H1 (cell line): Measurements from ENCODE around the gene TUBGCP3. TPM values are rescaled to one million over a fixed set of nuclear protein-coding genes. Genes with fewer than 3 reads are reported as not detected.

Experiments
- CTCF ChIA-PET: fragments of 300-600 bp; sonication (Branson Sonifier 250); formaldehyde crosslinking; loops from one replicate; lab custom pipeline; 2021; ENCODE audit not compliant: partially characterized antibody; lab: Charles Lee
- POLR2A ChIA-PET: fragments of 300-600 bp; sonication (Branson Sonifier 250); formaldehyde crosslinking; loops from one replicate; lab custom pipeline; 2021; ENCODE audit warnings: inconsistent platforms; ENCODE audit not compliant: partially characterized antibody; lab: Charles Lee
- DNase-seq, 2 experiments: peaks; one replicate each; pipeline versions ENCODE4 v3.0.0 to v3.0.0-alpha.2; 2010 to 2022; ENCODE audit warnings: low spot score in 2 of 2, low read depth in 1 of 2, mixed read lengths in 1 of 2
- FAIRE-seq: peaks from 2 replicates; lab custom pipeline; 2011; peaks lifted over from hg19 to GRCh38; lab: Jason Lieb, UNC
- H2AFZ ChIP-seq: 2 replicates; pipeline ENCODE4 v1.8.1; 2012; ENCODE audit warnings: low read length, inconsistent platforms
- H2AK5ac ChIP-seq: 2 replicates; pipeline ENCODE4 v1.6.1; 2013; ENCODE audit warnings: low read depth, low read length
- H2BK120ac ChIP-seq: replicated peaks from 2 replicates; pipeline ENCODE3; 2013; ENCODE audit warnings: low read depth, low read length, inconsistent platforms
- H2BK12ac ChIP-seq: 2 replicates; pipeline ENCODE4 v1.6.1; 2013; ENCODE audit warnings: low read depth, low read length
- H2BK15ac ChIP-seq: 2 replicates; pipeline ENCODE4 v1.6.1; 2013; ENCODE audit warnings: low read length
- H2BK20ac ChIP-seq: 2 replicates; pipeline ENCODE4 v1.6.1; 2013; ENCODE audit warnings: low read length
- H2BK5ac ChIP-seq: 2 replicates; pipeline ENCODE4 v1.6.1; 2013; ENCODE audit warnings: low read depth, low read length
- H3K14ac ChIP-seq: 2 replicates; pipeline ENCODE4 v1.6.1; 2013; ENCODE audit warnings: inconsistent platforms; ENCODE audit not compliant: insufficient read length
- H3K18ac ChIP-seq: 2 replicates; pipeline ENCODE4 v1.6.1; 2013; ENCODE audit warnings: low read length; ENCODE audit errors: extremely low read depth
- H3K23ac ChIP-seq: 2 replicates; pipeline ENCODE4 v1.6.1; 2013; ENCODE audit warnings: inconsistent platforms; ENCODE audit not compliant: insufficient read length
- H3K23me2 ChIP-seq: 2 replicates; pipeline ENCODE4 v1.6.1; 2013; ENCODE audit warnings: low read depth, low read length
- H3K27ac ChIP-seq: 2 replicates; pipeline ENCODE4 v1.6.1; 2011; ENCODE audit warnings: low read depth, low read length, inconsistent platforms
- H3K27me3 ChIP-seq, 4 experiments: replicated peaks in 1 of 4; 1 replicate in 1 of 4; 2 replicates in 3 of 4; pipeline versions ENCODE4 v1.6.1 to v1.8.1; 2011 to 2013; ENCODE audit warnings: low read length in 3 of 4, mild to moderate bottlenecking in 3 of 4, inconsistent platforms in 2 of 4, mixed read lengths in 2 of 4, moderate library complexity in 1 of 4; ENCODE audit not compliant: control insufficient read depth in 3 of 4, insufficient read depth in 3 of 4; ENCODE audit errors: extremely low read depth in 1 of 4
- H3K36me3 ChIP-seq, 4 experiments: 2 replicates each; pipeline versions ENCODE4 v1.6.1 to v1.8.1; 2011 to 2013; ENCODE audit warnings: mild to moderate bottlenecking in 4 of 4, low read length in 3 of 4, moderate library complexity in 2 of 4, control low read depth in 1 of 4, inconsistent platforms in 1 of 4; ENCODE audit not compliant: insufficient read depth in 4 of 4, control insufficient read depth in 2 of 4
- H3K4ac ChIP-seq: replicated peaks from 2 replicates; pipeline ENCODE3; 2013; ENCODE audit warnings: low read length, low read depth, mixed read lengths, inconsistent platforms; ENCODE audit not compliant: insufficient read length
- H3K4me1 ChIP-seq, 4 experiments: replicated peaks in 1 of 4; 1 replicate in 1 of 4; 2 replicates in 3 of 4; pipeline versions ENCODE4 v1.6.1 to v1.8.1; 2011 to 2013; ENCODE audit warnings: low read length in 3 of 4, inconsistent platforms in 2 of 4, mixed read lengths in 1 of 4; ENCODE audit not compliant: insufficient read depth in 4 of 4, control insufficient read depth in 3 of 4
- H3K4me2 ChIP-seq, 2 experiments: 2 replicates each; pipeline versions ENCODE4 v1.6.1 to v1.8.1; 2011 to 2013; ENCODE audit warnings: low read depth in 2 of 2, low read length in 2 of 2, control low read depth in 1 of 2, inconsistent platforms in 1 of 2, mild to moderate bottlenecking in 1 of 2; ENCODE audit not compliant: insufficient read depth in 1 of 2
- H3K4me3 ChIP-seq, 4 experiments: fragments of 200-600, 300-600 bp in 1 of 4; sonication (generic), shearing (Covaris generic), sonication (Bioruptor Twin) in 1 of 4; 2 replicates each; pipeline versions ENCODE4 v1.5.1 to v1.8.1; 2011 to 2016; ENCODE audit warnings: low read length in 4 of 4, low read depth in 3 of 4, control low read depth in 2 of 4, inconsistent platforms in 2 of 4, mild to moderate bottlenecking in 2 of 4, mixed read lengths in 1 of 4, moderate library complexity in 1 of 4; ENCODE audit not compliant: insufficient read depth in 2 of 4; ENCODE audit errors: extremely low read depth in 1 of 4
- H3K56ac ChIP-seq: replicated peaks from 2 replicates; pipeline ENCODE3; 2013; ENCODE audit warnings: low read depth, mild to moderate bottlenecking, mixed read lengths, low read length, inconsistent platforms; ENCODE audit not compliant: insufficient read length
- H3K79me1 ChIP-seq: 2 replicates; pipeline ENCODE4 v1.6.1; 2013; ENCODE audit warnings: low read depth, low read length, control low read depth
- H3K79me2 ChIP-seq, 2 experiments: 2 replicates each; pipeline versions ENCODE4 v1.6.1 to v1.8.1; 2012 to 2013; ENCODE audit warnings: low read length in 2 of 2, mild to moderate bottlenecking in 2 of 2, inconsistent platforms in 1 of 2; ENCODE audit not compliant: insufficient read depth in 2 of 2, control insufficient read depth in 1 of 2
- H3K9ac ChIP-seq, 4 experiments: replicated peaks in 1 of 4; 1 replicate in 1 of 4; 2 replicates in 3 of 4; pipeline versions ENCODE4 v1.6.1 to v1.8.1; 2011 to 2013; ENCODE audit warnings: low read depth in 3 of 4, low read length in 3 of 4, control low read depth in 2 of 4, mild to moderate bottlenecking in 2 of 4, moderate library complexity in 2 of 4, inconsistent platforms in 1 of 4; ENCODE audit errors: extremely low read depth in 1 of 4
- H3K9me3 ChIP-seq, 2 experiments: 2 replicates each; pipeline versions ENCODE4 v1.6.1 to v1.8.1; 2012 to 2013; ENCODE audit warnings: mild to moderate bottlenecking in 2 of 2, moderate library complexity in 2 of 2, control low read depth in 1 of 2, inconsistent platforms in 1 of 2, low read depth in 1 of 2, low read length in 1 of 2, mixed read lengths in 1 of 2; ENCODE audit not compliant: insufficient read depth in 2 of 2
- H4K20me1 ChIP-seq, 2 experiments: replicated peaks in 1 of 2; 2 replicates each; pipeline versions ENCODE3 to v1.8.1; 2011 to 2013; ENCODE audit warnings: inconsistent platforms in 2 of 2, low read length in 2 of 2, mild to moderate bottlenecking in 1 of 2; ENCODE audit not compliant: insufficient read depth in 2 of 2, control insufficient read depth in 1 of 2
- H4K5ac ChIP-seq: 2 replicates; pipeline ENCODE4 v1.6.1; 2013; ENCODE audit warnings: low read length, low read depth, mixed read lengths, inconsistent platforms; ENCODE audit not compliant: insufficient read length
- H4K8ac ChIP-seq: 2 replicates; pipeline ENCODE4 v1.8.0; 2013; ENCODE audit warnings: mild to moderate bottlenecking, moderate library complexity, low read length, inconsistent platforms; ENCODE audit not compliant: insufficient read depth; ENCODE audit errors: extremely low read depth
- H4K91ac ChIP-seq: replicated peaks from 2 replicates; pipeline ENCODE3; 2013; ENCODE audit warnings: low read length, mixed read lengths, inconsistent platforms; ENCODE audit not compliant: insufficient read length
- ATF2 ChIP-seq: IDR thresholded peaks from 2 replicates; pipeline ENCODE4 v1.6.1; 2012; ENCODE audit warnings: low read length, inconsistent platforms
- CHD2 ChIP-seq: IDR thresholded peaks from 2 replicates; pipeline ENCODE4 v1.6.1; 2012; ENCODE audit warnings: low read length, improper control_type of control experiment
- CTBP2 ChIP-seq: IDR thresholded peaks from 2 replicates; pipeline ENCODE4 v1.7.0; 2011; ENCODE audit warnings: borderline replicate concordance, mild to moderate bottlenecking, moderate library complexity, mixed read lengths, low read length; ENCODE audit not compliant: insufficient read depth, insufficient read length
- EP300 ChIP-seq, 2 experiments: IDR thresholded peaks; 1 replicate in 1 of 2; 2 replicates in 1 of 2; pipeline ENCODE4 v1.6.1; 2011 to 2012; ENCODE audit warnings: low read depth in 2 of 2, low read length in 2 of 2, mild to moderate bottlenecking in 2 of 2, borderline replicate concordance in 1 of 2, inconsistent platforms in 1 of 2, moderate library complexity in 1 of 2
- HDAC2 ChIP-seq, 2 experiments: fragments of 300-600 bp in 1 of 2; sonication (generic) in 1 of 2; IDR thresholded peaks; 2 replicates each; pipeline ENCODE4 v1.6.1; 2011 to 2012; ENCODE audit warnings: low read depth in 2 of 2, low read length in 2 of 2, mild to moderate bottlenecking in 2 of 2, moderate library complexity in 2 of 2, borderline replicate concordance in 1 of 2, inconsistent platforms in 1 of 2
- NRF1 ChIP-seq: IDR thresholded peaks from 2 replicates; pipeline ENCODE4 v1.6.1; 2011; ENCODE audit warnings: mild to moderate bottlenecking, low read depth, low read length, improper control_type of control experiment
- POLR2AphosphoS5 ChIP-seq: IDR thresholded peaks from 2 replicates; pipeline ENCODE4 v1.6.1; 2011; ENCODE audit warnings: low read depth, low read length
- RFX5 ChIP-seq: IDR thresholded peaks from 2 replicates; pipeline ENCODE4 v1.6.1; 2011; ENCODE audit warnings: low read depth, low read length, improper control_type of control experiment, borderline replicate concordance
- SIN3A ChIP-seq, 2 experiments: IDR thresholded peaks in 1 of 2; conservative IDR thresholded peaks in 1 of 2; 2 replicates each; pipeline ENCODE4 v1.6.1; 2011 to 2012; ENCODE audit warnings: low read length in 2 of 2, improper control_type of control experiment in 1 of 2, low read depth in 1 of 2, mild to moderate bottlenecking in 1 of 2
- SP4 ChIP-seq: IDR thresholded peaks from 2 replicates; pipeline ENCODE4 v1.6.1; 2012; ENCODE audit warnings: low read length, inconsistent platforms
- WGBS, 2 experiments: shearing (Covaris generic) in 1 of 2; methylation state at CpG; one replicate each; pipeline versions ENCODE4 v1.1.6 to v1.1.7; 2013 to 2015; ENCODE audit warnings: low lambda C conversion rate in 2 of 2, mixed read lengths in 2 of 2, inconsistent platforms in 1 of 2, low coverage in 1 of 2, missing lambda C conversion rate in 1 of 2; ENCODE audit not compliant: insufficient replicate concordance in 2 of 2, insufficient coverage in 1 of 2, insufficient read length in 1 of 2; ENCODE audit errors: extremely low coverage in 1 of 2, missing lambda C conversion rate in 1 of 2; 5-methylcytosine and 5-hydroxymethylcytosine counted together
- polyA plus RNA-seq, 7 experiments: library from polyadenylated mRNA; depleted of rRNA in 3 of 7; stranded (reverse) in 5 of 7; unstranded in 2 of 7; fragments of >200 nt in 5 of 7; fragments of 200-250 nt in 2 of 7; gene quantifications; 1 replicate in 5 of 7; 2 replicates in 1 of 7; 4 replicates in 1 of 7; pipeline versions ENCODE4 v1.2.1 to v1.2.3, GENCODE V29; 2011 to 2013; ENCODE audit warnings: missing spikeins in 2 of 7, mixed read lengths in 2 of 7
- total RNA-seq: library from RNA; stranded (reverse); fragmentation: NEBNext Ultra II Directional; extraction: Animal tissue kit (Norgen Biotek cat#: 25700); gene quantifications from 2 replicates; pipeline ENCODE4 v1.2.1, GENCODE V29; 2021

Gene TUBGCP3
- total and polyA plus RNA-seq, 2 of the 8 experiments (the other 6 are each of a cell fraction or from before 2014, with no cell fraction given), result 27.0 to 31.7 TPM

DNA sequence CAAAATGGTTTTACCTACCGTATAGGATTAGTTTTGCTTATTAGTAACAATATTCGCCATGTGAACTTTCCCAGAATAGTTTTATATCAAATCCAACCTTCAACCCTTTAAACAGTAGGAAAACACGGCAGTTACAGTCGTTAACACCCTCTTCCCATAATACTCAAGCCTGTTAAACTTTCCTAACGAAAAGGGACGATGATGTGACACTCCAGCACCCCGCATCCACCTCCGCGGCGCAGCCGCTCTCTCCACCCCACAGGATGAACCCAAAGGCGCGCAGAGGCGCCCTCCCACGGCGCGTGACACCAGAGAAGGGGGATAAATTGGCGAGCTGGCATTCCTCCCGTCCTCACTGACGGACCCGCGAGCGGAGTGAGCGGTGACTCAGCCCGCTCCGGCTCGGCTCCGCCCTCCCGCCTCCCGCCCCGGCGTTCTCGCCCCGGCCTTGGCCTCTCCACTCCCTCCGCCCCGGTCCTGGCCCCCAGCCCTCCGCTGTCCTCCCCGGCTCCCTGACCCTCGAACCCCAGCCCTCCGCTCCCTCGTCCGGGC is 665 bp downstream of the TUBGCP3 start:
- Histone ChIP-seq H3K23ac (no peak overlapping the region), H3K14ac (no peak overlapping the region), H3K9ac (peak overlapping the region; percentile 63 to 95 (median 90); a peak in 6 of 7 replicates), H4K5ac (peak overlapping the region; percentile 34), H2AK5ac (no peak overlapping the region), H3K4ac (peak overlapping the region; percentile 73), H2BK12ac (no peak overlapping the region), H3K79me1 (peaks cover 5% of the 10 kb centered on the region), H3K9me3 (no peaks in the 10 kb centered on the region), H3K79me2 (peaks cover 4 to 46% of the 10 kb centered on the region in 2 experiments), H2BK20ac (no peak overlapping the region), H3K4me1 (peaks cover 0 to 7% (median 5%) of the 10 kb centered on the region in 4 experiments; a peak in 6 of 7 replicates), H3K56ac (peak overlapping the region; percentile 72), H2AFZ (peak overlapping the region; percentile 47; the same call in 1 of the 2 replicates), H3K18ac (peak overlapping the region; percentile 63), H3K27ac (peak overlapping the region; percentile 92), H3K27me3 (peaks cover 0 to 4% (median 2%) of the 10 kb centered on the region in 4 experiments; a peak in 3 of 7 replicates), H3K4me2 (peak overlapping the region; percentile 59 to 94), H3K36me3 (no peaks in the 10 kb centered on the region; a peak in 1 of 8 replicates), H4K8ac (peak overlapping the region; percentile 98), H2BK15ac (no peak overlapping the region), H3K23me2 (peaks cover 4% of the 10 kb centered on the region), H3K4me3 (peak overlapping the region; percentile 65 to 95 (median 68)), H2BK5ac (peak overlapping the region; percentile 73), H2BK120ac (no peak overlapping the region), H4K20me1 (peaks cover 0 to 5% of the 10 kb centered on the region in 2 experiments), H4K91ac (peak overlapping the region; percentile 77)
- ChIA-PET CTCF (no interaction called here), POLR2A (interaction anchor here (1.2 to 2.9 kb wide), 7 partner anchors 9 to 22 kb away, joined by 3 to 15 read pairs (median 10); no protein-coding TSS in a partner anchor)
- FAIRE-seq, result no peak
- 3% methylated on average over 23 of the region's 42 CpGs; no CpG with 5 or more reads in 1 of the 2 experiments for WGBS, 2 experiments
- DNase-seq, result peak in 1 of 2 experiments; percentile 83
- TF ChIP-seq NRF1, result no peak
- no peak for TF ChIP-seq RFX5
- no peak for TF ChIP-seq ATF2
- TF ChIP-seq CHD2, result no peak
- TF ChIP-seq CTBP2, result no peak
- TF ChIP-seq HDAC2 (IDR thresholded peaks at IDR 0.05; ENCODE audit: borderline replicate concordance in 1 of 2, low read depth in 2 of 2, low read length in 2 of 2), result no peak; a peak in 1 of 4 replicates
- TF ChIP-seq POLR2AphosphoS5, result peak; percentile 78
- no peak for TF ChIP-seq SP4
- TF ChIP-seq SIN3A (conservative IDR thresholded peaks at IDR 0.05 in 1 of 2, IDR thresholded peaks at IDR 0.05 in 1 of 2; ENCODE audit: low read depth in 1 of 2, low read length in 2 of 2), result peak in 1 of 2 experiments; percentile 58; a peak in 1 of 4 replicates
- TF ChIP-seq EP300 (IDR thresholded peaks at IDR 0.05; ENCODE audit: borderline replicate concordance in 1 of 2, low read depth in 2 of 2, low read length in 2 of 2), result no peak
